Fibroblast of lung (primary cell): ENCODE results near the gene COG2. TPM values are rescaled to one million over a fixed set of nuclear protein-coding genes. Genes with fewer than 3 reads are reported as not detected.
A peak's percentile ranks its signal among the peaks of the same experiment; 100 is the strongest.
"Not testable (repeated sequence)": the region's sequence is repeated elsewhere in the genome, so short reads cannot be mapped to it uniquely, and the experiment has no call there.

Experiments
- DNase-seq, 2 donors: peaks; one replicate each; pipeline versions ENCODE4 v3.0.0 to v3.0.0-alpha.2; 2010; ENCODE audit warnings: low read depth in 2 of 2
- H2AFZ ChIP-seq: 2 replicates; pipeline ENCODE4 v1.5.1; 2012; ENCODE audit warnings: low read length, control low read depth, inconsistent platforms
- H3K27ac ChIP-seq: 2 replicates; pipeline ENCODE4 v1.5.1; 2011; ENCODE audit warnings: low read length, control low read depth; ENCODE audit not compliant: insufficient read depth
- H3K27me3 ChIP-seq: 2 replicates; pipeline ENCODE4 v1.5.1; 2011; ENCODE audit warnings: mild to moderate bottlenecking, low read length; ENCODE audit not compliant: control insufficient read depth, insufficient read depth
- H3K36me3 ChIP-seq: 2 replicates; pipeline ENCODE4 v1.5.1; 2011; ENCODE audit warnings: low read length; ENCODE audit not compliant: control insufficient read depth, insufficient read depth
- H3K4me1 ChIP-seq: 2 replicates; pipeline ENCODE4 v1.5.1; 2011; ENCODE audit warnings: low read length; ENCODE audit not compliant: control insufficient read depth, insufficient read depth; ENCODE audit errors: extremely low read depth
- H3K4me2 ChIP-seq: 2 replicates; pipeline ENCODE4 v1.5.1; 2011; ENCODE audit warnings: low read length, control low read depth; ENCODE audit not compliant: insufficient read depth; ENCODE audit errors: extremely low read depth
- H3K4me3 ChIP-seq, 4 experiments: fragments of 200-600 bp in 1 of 4; sonication (generic) in 1 of 4; replicated peaks in 1 of 4; 2 replicates each; pipeline ENCODE4 v1.5.1; 2011 to 2016; ENCODE audit warnings: low read length in 4 of 4, low read depth in 3 of 4, mild to moderate bottlenecking in 3 of 4, control low read depth in 2 of 4, inconsistent platforms in 1 of 4, mixed read lengths in 1 of 4; ENCODE audit not compliant: insufficient read depth in 1 of 4; ENCODE audit errors: control extremely low read depth in 1 of 4
- H3K79me2 ChIP-seq: 2 replicates; pipeline ENCODE4 v1.5.1; 2012; ENCODE audit warnings: mild to moderate bottlenecking, low read length, inconsistent platforms; ENCODE audit not compliant: control insufficient read depth, insufficient read depth
- H3K9ac ChIP-seq: 2 replicates; pipeline ENCODE4 v1.5.1; 2011; ENCODE audit warnings: mild to moderate bottlenecking, low read length, control low read depth; ENCODE audit not compliant: insufficient read depth
- H3K9me3 ChIP-seq: 2 replicates; pipeline ENCODE4 v1.5.1; 2012; ENCODE audit warnings: low read depth, low read length; ENCODE audit not compliant: control insufficient read depth, insufficient read depth
- H4K20me1 ChIP-seq: 2 replicates; pipeline ENCODE4 v1.5.1; 2011; ENCODE audit warnings: low read length; ENCODE audit not compliant: control insufficient read depth, insufficient read depth; ENCODE audit errors: extremely low read depth
- CTCF ChIP-seq, 2 donors: IDR thresholded peaks in 1 of 2; conservative IDR thresholded peaks in 1 of 2; 1 replicate in 1 of 2; 2 replicates in 1 of 2; pipeline ENCODE4 v1.5.1; 2011 to 2012; ENCODE audit warnings: low read length in 2 of 2, control low read depth in 1 of 2, inconsistent platforms in 1 of 2, low read depth in 1 of 2, mild to moderate bottlenecking in 1 of 2
- EZH2 ChIP-seq: IDR thresholded peaks from 2 replicates; pipeline ENCODE4 v1.5.1; 2012; ENCODE audit warnings: low read length, control low read depth, mild to moderate bottlenecking; ENCODE audit errors: missing control alignments
- polyA plus RNA-seq, 2 donors: library from polyadenylated mRNA; depleted of rRNA in 1 of 2; stranded (reverse) in 1 of 2; unstranded in 1 of 2; fragments of >200 nt; gene quantifications; 2 replicates each; pipeline ENCODE4 v1.2.1, GENCODE V29; 2011 to 2012; ENCODE audit warnings: missing spikeins in 1 of 2
- total RNA-seq: library from RNA; depleted of rRNA; stranded (reverse); fragments of >200 nt; gene quantifications from 2 replicates; pipeline ENCODE4 v1.2.1, GENCODE V29; 2014

The COG2 gene
- total and polyA plus RNA-seq, 2 donors (not counting 1 experiment from before 2014, with no cell fraction given): 15.4 to 21.5 TPM

GRCh38 chr1:230717251-230717650 is 75.0 kb downstream of the COG2 start:
- H3K9ac ChIP-seq: no peak overlapping the region
- H3K36me3 ChIP-seq: no peaks in the 10 kb centered on the region
- no peaks in the 10 kb centered on the region for H4K20me1 ChIP-seq
- H2AFZ ChIP-seq: no peak overlapping the region
- H3K4me3 ChIP-seq: no peak overlapping the region
- H3K4me2 ChIP-seq: no peak overlapping the region
- no peaks in the 10 kb centered on the region for H3K79me2 ChIP-seq
- no peaks in the 10 kb centered on the region for H3K9me3 ChIP-seq
- H3K27me3 ChIP-seq: no peaks in the 10 kb centered on the region
- TF ChIP-seq CTCF (conservative IDR thresholded peaks at IDR 0.05 in 1 of 2, IDR thresholded peaks at IDR 0.05 in 1 of 2; ENCODE audit: low read depth in 1 of 2, low read length in 2 of 2) (no peak), EZH2 (no peak)
- H3K4me1 ChIP-seq: peaks cover 7% of the 10 kb centered on the region
- H3K27ac ChIP-seq: no peak overlapping the region
- DNase-seq: peak; percentile 15 to 18

DNA sequence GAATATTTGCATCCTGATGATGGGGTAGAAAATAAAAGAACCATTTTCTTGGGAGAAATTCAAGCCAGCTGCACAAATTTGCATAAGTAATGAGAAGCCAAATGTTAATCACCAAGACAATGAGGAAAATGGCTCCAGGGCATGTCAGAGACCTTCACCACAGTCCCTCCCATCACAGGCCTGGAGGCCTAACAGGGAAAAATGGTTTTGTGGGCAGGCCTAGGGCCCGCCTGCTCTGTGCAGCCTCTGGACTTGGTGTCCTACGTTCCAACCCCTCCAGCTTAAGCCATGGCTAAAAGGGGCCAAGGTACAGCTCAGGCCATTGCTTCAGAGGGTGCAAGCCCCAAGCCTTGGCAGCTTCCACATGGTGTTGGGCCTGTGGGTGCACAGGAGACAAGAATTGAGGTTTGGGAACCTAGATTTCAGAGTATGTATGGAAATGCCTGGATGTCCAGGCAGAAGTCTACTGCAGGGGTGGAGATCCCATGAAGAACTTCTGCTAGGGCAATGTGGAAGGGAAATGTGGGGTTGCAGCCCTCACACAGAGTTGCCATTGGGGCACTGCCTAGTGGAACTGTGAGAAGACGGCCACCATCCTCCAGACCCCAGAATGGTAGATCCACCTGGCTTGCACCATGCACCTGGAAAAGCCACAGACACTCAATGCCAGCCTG is 79.7 kb downstream of the COG2 start:
- not testable (repeated sequence) for H3K9me3 ChIP-seq, H3K36me3 ChIP-seq, H3K79me2 ChIP-seq, H4K20me1 ChIP-seq, H3K9ac ChIP-seq, H3K27me3 ChIP-seq, H3K4me2 ChIP-seq, DNase-seq, H2AFZ ChIP-seq, H3K4me1 ChIP-seq, H3K27ac ChIP-seq, H3K4me3 ChIP-seq

DNA sequence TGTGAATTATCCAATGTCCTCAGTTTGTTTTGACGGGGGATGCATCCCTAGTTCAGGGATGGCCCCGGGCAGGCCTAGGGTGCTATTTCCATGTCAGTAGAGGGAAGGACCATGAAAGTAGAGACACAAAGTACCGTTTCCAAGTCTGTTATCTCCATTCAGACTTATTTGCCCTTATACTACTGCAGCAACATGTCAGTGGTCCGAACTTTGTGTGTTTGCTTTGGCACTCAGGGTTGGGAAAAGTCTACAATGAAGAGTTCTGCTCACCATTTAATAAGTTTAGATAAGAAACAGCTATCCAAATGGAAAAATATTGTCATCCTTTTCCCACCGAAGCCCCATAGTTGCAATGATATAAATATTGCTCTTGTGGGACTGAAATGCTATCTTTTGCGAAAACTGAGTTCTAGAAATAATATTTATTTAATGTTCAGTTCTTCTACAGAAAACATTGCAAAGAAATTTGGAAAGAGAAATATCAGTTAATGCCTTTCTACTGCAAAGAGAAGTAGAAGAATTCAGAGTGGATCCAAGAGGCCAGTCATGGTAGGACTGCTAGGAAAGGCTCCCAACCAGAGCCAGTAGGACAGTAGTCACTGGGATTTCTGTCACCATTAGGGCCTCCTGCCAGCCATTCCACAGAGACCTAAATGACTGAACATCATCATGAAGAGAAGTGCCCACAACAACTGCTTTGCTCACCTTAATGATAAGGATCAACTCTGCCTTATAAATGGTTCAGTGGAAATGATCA is 83.2 kb downstream of the COG2 start:
- Histone ChIP-seq H4K20me1 (no peaks in the 10 kb centered on the region), H3K27me3 (no peaks in the 10 kb centered on the region), H3K36me3 (no peaks in the 10 kb centered on the region), H3K4me1 (no peaks in the 10 kb centered on the region), H3K4me3 (no peak overlapping the region), H2AFZ (no peak overlapping the region), H3K79me2 (no peaks in the 10 kb centered on the region), H3K4me2 (no peak overlapping the region), H3K9me3 (no peaks in the 10 kb centered on the region), H3K27ac (no peak overlapping the region), H3K9ac (no peak overlapping the region)
- TF ChIP-seq EZH2: no peak
- no peak for TF ChIP-seq CTCF (conservative IDR thresholded peaks at IDR 0.05 in 1 of 2, IDR thresholded peaks at IDR 0.05 in 1 of 2; ENCODE audit: low read depth in 1 of 2, low read length in 2 of 2)
- DNase-seq: no peak
